Right renal pelvis (tissue), 4 donors: Measurements from ENCODE around the gene ELMOD1. TPM values are rescaled to one million over a fixed set of nuclear protein-coding genes. Genes with fewer than 3 reads are reported as not detected.

Experiments used
- DNase-seq, 4 donors: peaks; one replicate each; pipeline ENCODE4 v3.0.0-alpha.2; 2013; ENCODE audit warnings: low read depth in 4 of 4, low spot score in 3 of 4, missing footprints in 1 of 4
- polyA plus RNA-seq, 4 donors: library from polyadenylated mRNA; unstranded; fragments of 120-200 nt; gene quantifications; one replicate each; pipeline ENCODE4 v1.2.1, GENCODE V29; 2013; ENCODE audit not compliant: insufficient read length in 4 of 4

ELMOD1 gene
- polyA plus RNA-seq, 4 donors: 0.20 to 0.34 (median 0.24) TPM

GRCh38 chr11:107711861-107712755 lies 121.2 kb downstream of the ELMOD1 start, which contains the start of gene SLN:
TSS of gene SLN (minus strand) at chr11:107712056.
- DNase-seq: no peak

- DNase-seq: no peak
Measured at GRCh38 chr11:107713009-107713408, 122.1 kb downstream of the ELMOD1 start.

Other genes with a start within 250 kb of the ELMOD1 start
- gene CWF19L2, start 133.3 kb upstream of the ELMOD1 start, polyA plus RNA-seq: 10 to 100 TPM; 17.9 to 23.4 (median 22.5) TPM
- gene ALKBH8, start 25.4 kb upstream of the ELMOD1 start, polyA plus RNA-seq: 10 to 100 TPM; 10.6 to 13.4 (median 12.8) TPM
- gene SLN, start 120.9 kb downstream of the ELMOD1 start, polyA plus RNA-seq: under 1 TPM; 0.22 to 0.41 (median 0.30) TPM